Measurements from ENCODE around the gene RIMBP3B. TPM values are rescaled to one million over a fixed set of nuclear protein-coding genes. Genes with fewer than 3 reads are reported as not detected.
A peak's percentile ranks its signal among the peaks of the same experiment; 100 is the strongest.
"Not testable (repeated sequence)": the region's sequence is repeated elsewhere in the genome, so short reads cannot be mapped to it uniquely, and the experiment has no call there.

RIMBP3B gene
- total RNA-seq, 1 experiment from 2014 or later, result 0.25 TPM

GRCh38 chr22:21417853-21418252, 34.3 kb downstream of the RIMBP3B start:
- Histone ChIP-seq H3K4me3 (replicated peaks in 1 of 2; ENCODE audit: low read depth in 1 of 2, low read length in 2 of 2) (peak overlapping the region; percentile 46 to 50; a peak in 3 of 4 replicates), H3K27ac (ENCODE audit: low read depth, low read length) (peak overlapping the region; percentile 35; the same call in 1 of the 2 replicates), H3K4me2 (ENCODE audit: low read length) (peak overlapping the region; percentile 54), H3K9ac (ENCODE audit: low read length) (peak overlapping the region; percentile 45)
- H3K79me2 ChIP-seq (ENCODE audit: insufficient read depth, low read length); H3K9me2 ChIP-seq (ENCODE audit: insufficient read depth); intact Hi-C loops (cut with micrococcal nuclease); H3K4me1 ChIP-seq (ENCODE audit: control insufficient read depth in 1 of 2, insufficient read depth in 2 of 2, low read length in 2 of 2); BruUV-seq (replicated peaks); H3K36me3 ChIP-seq (ENCODE audit: control insufficient read depth in 1 of 2, insufficient read depth in 2 of 2, low read length in 2 of 2); DNase-seq (ENCODE audit: low read depth, low spot score); H3K27me3 ChIP-seq (ENCODE audit: insufficient read depth, low read length); H4K20me1 ChIP-seq (ENCODE audit: insufficient read depth); CTCF ChIA-PET; RAD21 ChIA-PET (ENCODE audit: low non-redundant PET in 1 of 2, low total read pairs in 2 of 2, uncharacterized antibody in 2 of 2, unreplicated experiment in 2 of 2); H2AFZ ChIP-seq (ENCODE audit: low read depth, low read length, poor library complexity, severe bottlenecking); POLR2A ChIA-PET; H3K9me3 ChIP-seq (ENCODE audit: control insufficient read depth in 1 of 2, insufficient read depth in 1 of 2, low read depth in 1 of 2, low read length in 2 of 2): not testable (repeated sequence)
- ATAC-seq, result peak; percentile 57

GRCh38 chr22:21418974-21419638, 35.6 kb downstream of the RIMBP3B start:
- H3K36me3 ChIP-seq (ENCODE audit: control insufficient read depth in 1 of 2, insufficient read depth in 2 of 2, low read length in 2 of 2); H2AFZ ChIP-seq (ENCODE audit: low read depth, low read length, poor library complexity, severe bottlenecking); RAD21 ChIA-PET (ENCODE audit: low non-redundant PET in 1 of 2, low total read pairs in 2 of 2, uncharacterized antibody in 2 of 2, unreplicated experiment in 2 of 2); H3K9me2 ChIP-seq (ENCODE audit: insufficient read depth); POLR2A ChIA-PET; H3K4me1 ChIP-seq (ENCODE audit: control insufficient read depth in 1 of 2, insufficient read depth in 2 of 2, low read length in 2 of 2); ATAC-seq; H4K20me1 ChIP-seq (ENCODE audit: insufficient read depth); H3K27me3 ChIP-seq (ENCODE audit: insufficient read depth, low read length); H3K9ac ChIP-seq (ENCODE audit: low read length); intact Hi-C loops (cut with micrococcal nuclease); H3K4me2 ChIP-seq (ENCODE audit: low read length); DNase-seq (ENCODE audit: low read depth, low spot score); H3K27ac ChIP-seq (ENCODE audit: low read depth, low read length); H3K79me2 ChIP-seq (ENCODE audit: insufficient read depth, low read length); CTCF ChIA-PET; H3K4me3 ChIP-seq (replicated peaks in 1 of 2; ENCODE audit: low read depth in 1 of 2, low read length in 2 of 2); H3K9me3 ChIP-seq (ENCODE audit: control insufficient read depth in 1 of 2, insufficient read depth in 1 of 2, low read depth in 1 of 2, low read length in 2 of 2): not testable (repeated sequence)
- TSS peak; percentile 84 for BruUV-seq (replicated peaks)

DNA sequence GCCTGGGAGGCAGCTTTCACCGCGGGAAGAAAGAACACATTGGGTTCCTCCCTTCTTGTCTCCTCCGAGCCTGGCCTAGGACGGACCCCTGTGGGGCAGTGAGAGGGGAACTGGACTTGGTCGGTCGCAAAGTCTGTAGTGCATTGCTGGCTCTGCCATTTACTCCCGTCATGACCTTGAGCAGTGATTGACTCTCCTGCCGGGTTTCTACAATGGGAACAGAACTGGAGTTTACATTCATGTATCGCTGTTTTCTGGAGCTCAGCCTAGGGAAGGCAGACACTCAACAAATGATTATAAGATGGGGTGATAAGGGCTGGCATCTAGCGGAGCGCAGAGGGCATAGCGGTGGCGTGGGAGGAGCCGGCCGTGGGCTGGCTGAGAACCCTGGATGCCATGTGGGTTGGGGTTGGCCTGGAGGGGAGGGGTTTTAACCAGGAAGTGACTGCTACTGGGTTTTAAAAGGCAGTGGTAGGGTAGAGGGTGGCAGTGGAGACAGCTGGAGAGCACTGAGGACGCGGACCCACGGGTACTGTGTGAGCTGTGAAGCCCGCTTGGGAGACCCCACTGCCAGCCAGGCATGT, 36.7 kb downstream of the RIMBP3B start:
- not testable (repeated sequence) for H2AFZ ChIP-seq (ENCODE audit: low read depth, low read length, poor library complexity, severe bottlenecking)

DNA sequence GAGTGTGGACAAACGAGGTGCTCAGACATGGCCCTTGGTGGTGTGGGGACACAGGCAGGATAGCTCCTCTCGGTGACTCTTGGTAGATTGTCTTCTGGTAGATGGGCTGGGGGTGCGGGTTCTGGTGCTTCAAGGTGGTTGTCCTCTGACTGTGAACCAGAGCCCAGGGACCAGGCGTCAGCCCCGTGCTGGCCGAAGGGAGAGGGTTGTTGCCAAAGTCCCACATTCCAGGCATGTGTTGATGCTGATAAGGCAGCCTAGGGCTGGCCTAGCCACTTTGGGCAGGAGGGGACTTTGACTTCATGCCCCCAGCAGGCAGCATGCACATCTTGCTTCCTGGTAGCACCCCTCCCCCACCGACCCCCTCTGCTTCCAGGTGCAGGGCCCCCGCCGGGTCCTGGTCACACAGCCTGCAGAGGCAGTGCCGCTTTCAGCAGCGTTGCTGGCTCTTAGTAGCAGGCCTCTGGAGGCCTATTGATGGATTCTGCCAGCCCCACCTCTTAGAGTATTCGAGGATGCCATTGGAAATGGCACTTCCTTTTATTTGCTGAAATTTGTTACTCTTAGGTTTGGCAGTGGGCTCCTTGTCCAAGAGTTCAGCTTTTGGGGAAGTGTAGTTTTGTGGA, 40.6 kb downstream of the RIMBP3B start:
- H3K9me2 ChIP-seq (ENCODE audit: insufficient read depth); POLR2A ChIA-PET; H3K27me3 ChIP-seq (ENCODE audit: insufficient read depth, low read length); H3K36me3 ChIP-seq (ENCODE audit: control insufficient read depth in 1 of 2, insufficient read depth in 2 of 2, low read length in 2 of 2); H3K4me1 ChIP-seq (ENCODE audit: control insufficient read depth in 1 of 2, insufficient read depth in 2 of 2, low read length in 2 of 2); ATAC-seq; RAD21 ChIA-PET (ENCODE audit: low non-redundant PET in 1 of 2, low total read pairs in 2 of 2, uncharacterized antibody in 2 of 2, unreplicated experiment in 2 of 2); H3K27ac ChIP-seq (ENCODE audit: low read depth, low read length); DNase-seq (ENCODE audit: low read depth, low spot score); H2AFZ ChIP-seq (ENCODE audit: low read depth, low read length, poor library complexity, severe bottlenecking); H3K79me2 ChIP-seq (ENCODE audit: insufficient read depth, low read length); intact Hi-C loops (cut with micrococcal nuclease); BruUV-seq (replicated peaks); CTCF ChIA-PET; H3K4me2 ChIP-seq (ENCODE audit: low read length); H3K4me3 ChIP-seq (replicated peaks in 1 of 2; ENCODE audit: low read depth in 1 of 2, low read length in 2 of 2); H3K9ac ChIP-seq (ENCODE audit: low read length); H4K20me1 ChIP-seq (ENCODE audit: insufficient read depth); H3K9me3 ChIP-seq (ENCODE audit: control insufficient read depth in 1 of 2, insufficient read depth in 1 of 2, low read depth in 1 of 2, low read length in 2 of 2): not testable (repeated sequence)

More for the DNA sequence above, 36.7 kb downstream of the RIMBP3B start:
- H3K27ac ChIP-seq (ENCODE audit: low read depth, low read length); H3K9ac ChIP-seq (ENCODE audit: low read length); H3K27me3 ChIP-seq (ENCODE audit: insufficient read depth, low read length); BruUV-seq (replicated peaks); ATAC-seq; H3K4me3 ChIP-seq (replicated peaks in 1 of 2; ENCODE audit: low read depth in 1 of 2, low read length in 2 of 2); H3K9me2 ChIP-seq (ENCODE audit: insufficient read depth); POLR2A ChIA-PET; CTCF ChIA-PET; H3K4me1 ChIP-seq (ENCODE audit: control insufficient read depth in 1 of 2, insufficient read depth in 2 of 2, low read length in 2 of 2); H3K36me3 ChIP-seq (ENCODE audit: control insufficient read depth in 1 of 2, insufficient read depth in 2 of 2, low read length in 2 of 2); H3K9me3 ChIP-seq (ENCODE audit: control insufficient read depth in 1 of 2, insufficient read depth in 1 of 2, low read depth in 1 of 2, low read length in 2 of 2); H3K79me2 ChIP-seq (ENCODE audit: insufficient read depth, low read length); H3K4me2 ChIP-seq (ENCODE audit: low read length); H4K20me1 ChIP-seq (ENCODE audit: insufficient read depth); DNase-seq (ENCODE audit: low read depth, low spot score); RAD21 ChIA-PET (ENCODE audit: low non-redundant PET in 1 of 2, low total read pairs in 2 of 2, uncharacterized antibody in 2 of 2, unreplicated experiment in 2 of 2); intact Hi-C loops (cut with micrococcal nuclease): not testable (repeated sequence)

Data from HCT116 (cell line).